Measurements from ENCODE around the gene KCTD16.

The KCTD16 gene

GRCh38 chr5:144173766-144174165 is 3.1 kb downstream of the KCTD16 start:
- TF ChIP-seq, protein P1, sequence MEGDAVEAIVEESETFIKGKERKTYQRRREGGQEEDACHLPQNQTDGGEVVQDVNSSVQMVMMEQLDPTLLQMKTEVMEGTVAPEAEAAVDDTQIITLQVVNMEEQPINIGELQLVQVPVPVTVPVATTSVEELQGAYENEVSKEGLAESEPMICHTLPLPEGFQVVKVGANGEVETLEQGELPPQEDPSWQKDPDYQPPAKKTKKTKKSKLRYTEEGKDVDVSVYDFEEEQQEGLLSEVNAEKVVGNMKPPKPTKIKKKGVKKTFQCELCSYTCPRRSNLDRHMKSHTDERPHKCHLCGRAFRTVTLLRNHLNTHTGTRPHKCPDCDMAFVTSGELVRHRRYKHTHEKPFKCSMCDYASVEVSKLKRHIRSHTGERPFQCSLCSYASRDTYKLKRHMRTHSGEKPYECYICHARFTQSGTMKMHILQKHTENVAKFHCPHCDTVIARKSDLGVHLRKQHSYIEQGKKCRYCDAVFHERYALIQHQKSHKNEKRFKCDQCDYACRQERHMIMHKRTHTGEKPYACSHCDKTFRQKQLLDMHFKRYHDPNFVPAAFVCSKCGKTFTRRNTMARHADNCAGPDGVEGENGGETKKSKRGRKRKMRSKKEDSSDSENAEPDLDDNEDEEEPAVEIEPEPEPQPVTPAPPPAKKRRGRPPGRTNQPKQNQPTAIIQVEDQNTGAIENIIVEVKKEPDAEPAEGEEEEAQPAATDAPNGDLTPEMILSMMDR (IDR thresholded peaks at IDR 0.05; ENCODE audit: low read depth, low read length), result no peak
- H3K27me3 ChIP-seq, result no peaks in the 10 kb centered on the region

GRCh38 chr5:144177548-144177947 is 6.9 kb downstream of the KCTD16 start:
- Histone ChIP-seq H3K27me3 (no peaks in the 10 kb centered on the region), H3K9me3 (no peaks in the 10 kb centered on the region), H3K36me3 (no peaks in the 10 kb centered on the region), H3K4me3 (ENCODE audit: low read depth, low read length) (no peak overlapping the region), H3K4me1 (no peaks in the 10 kb centered on the region)
- DNase-seq, result no peak
- TF ChIP-seq, protein P1 (IDR thresholded peaks at IDR 0.05; ENCODE audit: low read depth, low read length), result no peak

More at GRCh38 chr5:144173766-144174165, 3.1 kb downstream of the KCTD16 start:
- DNase-seq, result no peak
- Histone ChIP-seq H3K36me3 (no peaks in the 10 kb centered on the region), H3K4me3 (ENCODE audit: low read depth, low read length) (no peak overlapping the region), H3K9me3 (no peaks in the 10 kb centered on the region), H3K4me1 (no peaks in the 10 kb centered on the region)

GRCh38 chr5:144179226-144179625 is 8.6 kb downstream of the KCTD16 start:
- no peak overlapping the region for H3K4me3 ChIP-seq (ENCODE audit: low read depth, low read length)
- no peaks in the 10 kb centered on the region for H3K36me3 ChIP-seq
- DNase-seq, result no peak
- H3K4me1 ChIP-seq, result no peaks in the 10 kb centered on the region
- TF ChIP-seq, protein P1 (IDR thresholded peaks at IDR 0.05; ENCODE audit: low read depth, low read length), result no peak
- no peaks in the 10 kb centered on the region for H3K27me3 ChIP-seq
- H3K9me3 ChIP-seq, result no peaks in the 10 kb centered on the region

- TF ChIP-seq, protein P1 (IDR thresholded peaks at IDR 0.05; ENCODE audit: low read depth, low read length), result peak; percentile 67
- no peak for DNase-seq
- H3K36me3 ChIP-seq, result no peaks in the 10 kb centered on the region
These were observed 12.7 kb downstream of the KCTD16 start for GRCh38 chr5:144183254-144183889.

DNA sequence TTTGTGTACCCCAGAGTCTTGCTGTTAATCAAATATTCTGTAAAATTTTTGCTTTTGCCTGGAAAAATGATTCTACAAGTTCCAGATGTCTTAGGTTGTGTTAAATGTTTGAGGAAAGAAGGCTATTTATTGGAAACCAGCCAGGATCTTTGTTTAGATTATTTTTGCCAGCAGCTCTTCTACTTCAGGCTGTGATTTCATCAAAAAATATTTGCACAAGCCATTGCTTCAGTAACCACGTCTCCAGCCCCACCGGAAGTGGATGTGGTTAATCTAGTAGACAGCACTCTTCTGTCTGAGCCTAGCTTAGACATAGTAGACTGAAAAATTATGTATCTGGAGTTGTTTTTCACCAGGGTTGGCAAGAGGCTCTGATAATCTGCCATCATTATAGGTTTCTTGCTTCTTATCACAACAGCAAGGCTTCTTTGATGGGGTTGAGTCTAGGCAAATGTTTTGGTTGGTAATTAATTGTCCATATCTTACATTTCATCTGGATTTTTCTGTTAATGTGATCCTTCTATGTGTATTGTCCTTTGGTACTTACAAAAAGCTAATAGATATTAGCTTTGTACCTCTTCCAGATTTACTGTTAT is 17.1 kb downstream of the KCTD16 start:
- DNase-seq, result peak; percentile 56
- TF ChIP-seq, protein P1 (IDR thresholded peaks at IDR 0.05; ENCODE audit: low read depth, low read length), result no peak

More at GRCh38 chr5:144183254-144183889, 12.7 kb downstream of the KCTD16 start:
- Histone ChIP-seq H3K9me3 (no peaks in the 10 kb centered on the region), H3K4me1 (no peaks in the 10 kb centered on the region; the same call in 1 of the 2 replicates), H3K27me3 (no peaks in the 10 kb centered on the region), H3K4me3 (ENCODE audit: low read depth, low read length) (no peak overlapping the region)

DNA sequence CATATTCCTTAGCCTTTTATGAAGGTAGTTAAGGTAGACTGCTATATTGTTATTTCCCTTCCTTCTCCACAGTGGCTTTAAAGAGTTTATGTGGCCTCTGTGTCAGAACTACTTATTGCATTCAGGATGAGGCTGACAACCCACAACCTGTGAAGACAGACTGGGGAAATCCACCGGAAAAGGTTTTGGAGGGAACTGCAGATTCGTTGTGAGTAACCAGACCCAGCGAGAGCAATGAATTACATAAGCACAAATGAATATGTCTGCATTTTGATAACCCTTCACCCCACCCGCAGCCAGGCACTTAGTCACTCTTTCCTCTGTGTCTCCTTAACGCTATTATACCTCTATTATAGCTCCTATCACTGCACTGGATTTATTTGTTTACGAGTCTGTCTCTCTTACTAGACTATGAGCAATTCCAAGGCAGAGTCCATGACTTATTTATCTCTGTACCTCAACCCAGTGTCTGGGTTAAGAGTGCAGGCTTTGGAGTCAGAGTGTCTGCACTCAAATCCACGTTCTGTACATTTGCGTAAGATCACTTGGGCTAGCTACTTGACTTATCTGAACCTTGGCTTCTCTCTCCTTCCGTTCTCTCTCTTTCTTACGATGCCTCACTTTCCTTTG is 19.2 kb downstream of the KCTD16 start:
- TF ChIP-seq, protein P1 (IDR thresholded peaks at IDR 0.05; ENCODE audit: low read depth, low read length), result no peak
- peak; percentile 75 for DNase-seq
- H3K4me1 ChIP-seq, result peaks cover 12% of the 10 kb centered on the region

More for the DNA sequence above, 17.1 kb downstream of the KCTD16 start:
- H3K4me3 ChIP-seq (ENCODE audit: low read depth, low read length), result no peak overlapping the region
- no peaks in the 10 kb centered on the region for H3K27me3 ChIP-seq
- peaks cover 12% of the 10 kb centered on the region for H3K4me1 ChIP-seq
- no peaks in the 10 kb centered on the region for H3K9me3 ChIP-seq
- H3K36me3 ChIP-seq, result no peaks in the 10 kb centered on the region

More for the DNA sequence above, 19.2 kb downstream of the KCTD16 start:
- no peaks in the 10 kb centered on the region for H3K9me3 ChIP-seq
- no peaks in the 10 kb centered on the region for H3K27me3 ChIP-seq
- H3K4me3 ChIP-seq (ENCODE audit: low read depth, low read length), result peak overlapping the region; percentile 21; the same call in 1 of the 2 replicates
- no peaks in the 10 kb centered on the region for H3K36me3 ChIP-seq
